Amniotic stem cell (primary cell): ENCODE data around the gene NF1.
"Not testable (repeated sequence)": the region's sequence is repeated elsewhere in the genome, so short reads cannot be mapped to it uniquely, and the experiment has no call there.

ENCODE experiments used
- DNase-seq: peaks from one replicate; lab custom pipeline; 2025; lab: John Stamatoyannopoulos, UW

NF1 gene, protein sequence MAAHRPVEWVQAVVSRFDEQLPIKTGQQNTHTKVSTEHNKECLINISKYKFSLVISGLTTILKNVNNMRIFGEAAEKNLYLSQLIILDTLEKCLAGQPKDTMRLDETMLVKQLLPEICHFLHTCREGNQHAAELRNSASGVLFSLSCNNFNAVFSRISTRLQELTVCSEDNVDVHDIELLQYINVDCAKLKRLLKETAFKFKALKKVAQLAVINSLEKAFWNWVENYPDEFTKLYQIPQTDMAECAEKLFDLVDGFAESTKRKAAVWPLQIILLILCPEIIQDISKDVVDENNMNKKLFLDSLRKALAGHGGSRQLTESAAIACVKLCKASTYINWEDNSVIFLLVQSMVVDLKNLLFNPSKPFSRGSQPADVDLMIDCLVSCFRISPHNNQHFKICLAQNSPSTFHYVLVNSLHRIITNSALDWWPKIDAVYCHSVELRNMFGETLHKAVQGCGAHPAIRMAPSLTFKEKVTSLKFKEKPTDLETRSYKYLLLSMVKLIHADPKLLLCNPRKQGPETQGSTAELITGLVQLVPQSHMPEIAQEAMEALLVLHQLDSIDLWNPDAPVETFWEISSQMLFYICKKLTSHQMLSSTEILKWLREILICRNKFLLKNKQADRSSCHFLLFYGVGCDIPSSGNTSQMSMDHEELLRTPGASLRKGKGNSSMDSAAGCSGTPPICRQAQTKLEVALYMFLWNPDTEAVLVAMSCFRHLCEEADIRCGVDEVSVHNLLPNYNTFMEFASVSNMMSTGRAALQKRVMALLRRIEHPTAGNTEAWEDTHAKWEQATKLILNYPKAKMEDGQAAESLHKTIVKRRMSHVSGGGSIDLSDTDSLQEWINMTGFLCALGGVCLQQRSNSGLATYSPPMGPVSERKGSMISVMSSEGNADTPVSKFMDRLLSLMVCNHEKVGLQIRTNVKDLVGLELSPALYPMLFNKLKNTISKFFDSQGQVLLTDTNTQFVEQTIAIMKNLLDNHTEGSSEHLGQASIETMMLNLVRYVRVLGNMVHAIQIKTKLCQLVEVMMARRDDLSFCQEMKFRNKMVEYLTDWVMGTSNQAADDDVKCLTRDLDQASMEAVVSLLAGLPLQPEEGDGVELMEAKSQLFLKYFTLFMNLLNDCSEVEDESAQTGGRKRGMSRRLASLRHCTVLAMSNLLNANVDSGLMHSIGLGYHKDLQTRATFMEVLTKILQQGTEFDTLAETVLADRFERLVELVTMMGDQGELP (N-terminal part only)

DNA sequence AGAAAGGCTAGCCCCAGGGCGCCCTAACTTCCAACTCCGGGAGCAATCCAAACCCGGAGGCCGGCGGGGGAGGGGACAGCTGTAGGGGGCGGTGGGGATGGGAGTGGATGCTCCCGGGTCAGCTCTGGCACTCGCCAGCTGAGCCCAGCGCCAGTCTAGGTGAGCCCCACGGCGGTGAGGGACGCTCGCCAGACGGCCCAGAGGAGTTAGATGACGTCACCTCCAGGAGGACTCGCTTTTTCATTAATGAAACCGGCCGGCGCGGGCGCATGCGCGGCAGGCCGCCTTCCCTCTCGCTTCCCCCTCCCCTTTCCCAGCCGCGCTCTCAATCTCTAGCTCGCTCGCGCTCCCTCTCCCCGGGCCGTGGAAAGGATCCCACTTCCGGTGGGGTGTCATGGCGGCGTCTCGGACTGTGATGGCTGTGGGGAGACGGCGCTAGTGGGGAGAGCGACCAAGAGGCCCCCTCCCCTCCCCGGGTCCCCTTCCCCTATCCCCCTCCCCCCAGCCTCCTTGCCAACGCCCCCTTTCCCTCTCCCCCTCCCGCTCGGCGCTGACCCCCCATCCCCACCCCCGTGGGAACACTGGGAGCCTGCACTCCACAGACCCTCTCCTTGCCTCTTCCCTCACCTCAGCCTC, at the start of gene NF1:
NF1 (plus strand) TSS at position 378 of the 636 bp plus-strand sequence. CDS start 333 bp downstream, outside the sequence.
- peak; percentile 93 for DNase-seq

DNA sequence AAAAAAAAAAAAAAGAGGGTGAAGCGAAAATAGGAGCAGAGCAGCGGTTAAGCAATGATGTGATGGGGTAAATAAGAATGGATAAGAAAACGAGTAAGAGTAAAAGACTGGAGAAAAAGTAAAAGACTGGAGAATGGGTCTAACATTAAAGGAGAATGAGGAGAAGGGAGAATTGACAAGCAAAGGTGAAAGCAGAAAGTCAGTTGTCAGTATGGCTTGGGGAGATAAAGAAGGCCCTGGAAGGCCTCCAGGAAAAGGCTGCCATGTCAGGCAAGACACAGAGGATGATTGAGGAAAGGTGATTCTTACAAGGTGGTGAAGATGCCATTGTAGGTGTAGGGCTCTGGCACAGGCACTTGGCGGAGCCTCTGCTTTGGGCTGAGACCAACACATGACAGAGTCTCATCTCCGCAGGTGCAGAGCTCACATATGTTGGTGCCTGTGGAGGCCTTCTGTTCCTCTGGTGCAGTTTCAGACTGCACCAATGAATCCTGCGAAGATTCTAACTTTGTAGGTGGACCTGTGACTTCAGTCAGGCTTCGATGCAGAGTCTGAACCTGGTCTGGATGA, 47.8 kb upstream of the NF1 start:
- not testable (repeated sequence) for DNase-seq

- DNase-seq = no peak
These were observed 46.6 kb upstream of the NF1 start for GRCh38 chr17:31048142-31048541.

DNA sequence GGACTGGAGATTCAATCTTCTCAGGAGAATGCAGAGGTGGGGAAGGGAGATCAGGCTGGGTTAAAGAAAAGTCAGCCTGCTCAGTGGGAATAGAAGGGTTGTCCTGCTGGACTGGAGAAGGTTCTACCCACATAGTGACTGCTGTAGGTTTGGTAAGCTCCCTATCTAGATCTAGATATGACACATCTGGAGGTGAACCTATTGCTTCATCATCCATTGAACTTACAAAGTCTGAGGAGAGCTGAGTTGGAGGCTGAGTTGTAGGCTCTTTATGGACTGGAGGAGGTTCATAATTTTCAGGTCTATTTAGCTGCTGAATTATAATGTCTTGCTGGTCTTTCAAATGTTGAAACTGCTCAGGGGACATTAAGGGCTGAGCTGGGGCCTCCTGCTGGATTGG, 46.0 kb upstream of the NF1 start:
- DNase-seq = no peak

GRCh38 chr17:31050948-31051347, 43.8 kb upstream of the NF1 start:
- no peak for DNase-seq

GRCh38 chr17:31051506-31051905, 43.3 kb upstream of the NF1 start:
- no peak for DNase-seq

DNA sequence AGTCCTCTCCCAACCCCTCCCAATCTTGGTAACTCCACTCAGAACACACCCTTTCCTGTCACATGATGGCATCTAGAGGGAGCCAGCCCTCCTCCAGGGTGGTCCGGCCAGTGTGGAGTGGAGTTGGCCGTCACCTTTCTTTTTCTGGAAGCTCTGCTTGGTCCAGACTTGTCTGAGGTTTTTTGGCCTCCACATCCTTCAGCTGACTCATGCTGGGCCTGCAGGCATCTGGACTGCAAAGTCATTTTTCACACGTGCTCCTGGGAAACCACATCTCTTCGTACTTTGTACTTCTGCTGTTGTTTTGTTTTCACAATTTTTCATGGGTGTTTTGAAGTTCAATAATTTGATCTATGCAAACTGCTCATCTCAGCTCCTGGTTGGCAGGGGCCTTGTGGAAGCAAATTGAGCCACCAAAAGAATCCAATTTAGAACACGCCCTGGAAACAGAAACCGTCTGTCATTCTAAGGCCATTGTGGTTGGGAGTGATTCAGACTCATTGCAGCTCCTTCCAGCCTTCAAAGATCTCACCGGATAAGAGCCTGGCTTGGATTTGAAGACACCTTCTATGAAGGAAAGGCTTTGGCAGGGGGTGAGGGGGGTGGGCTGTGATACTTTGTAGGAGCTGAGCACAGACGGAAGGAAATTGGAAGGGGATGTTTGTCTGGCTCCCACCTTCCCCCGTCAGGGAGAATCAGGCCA, 42.4 kb upstream of the NF1 start:
- DNase-seq = peak; percentile 91

DNA sequence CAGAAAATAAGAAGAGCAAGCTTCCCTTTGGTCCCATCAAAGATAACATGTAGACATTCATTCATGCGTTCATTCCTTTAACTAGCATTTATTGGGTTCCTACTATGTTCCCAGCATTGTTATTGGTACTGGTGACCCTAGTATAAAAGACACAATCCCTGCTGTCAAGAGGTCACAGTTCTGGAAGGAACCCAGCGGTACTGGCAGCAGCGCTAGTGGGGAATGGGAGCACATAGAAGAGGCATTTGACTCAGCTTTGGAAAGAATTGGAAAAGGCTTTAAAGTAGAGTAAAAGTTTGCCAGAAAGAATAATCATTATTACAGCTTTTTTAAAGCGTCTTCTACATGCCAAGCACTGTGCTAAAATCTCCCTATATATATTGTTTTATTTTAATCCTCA, 41.7 kb upstream of the NF1 start:
- no peak for DNase-seq

- no peak for DNase-seq
These were observed 40.0 kb upstream of the NF1 start for GRCh38 chr17:31054761-31055160.

DNA sequence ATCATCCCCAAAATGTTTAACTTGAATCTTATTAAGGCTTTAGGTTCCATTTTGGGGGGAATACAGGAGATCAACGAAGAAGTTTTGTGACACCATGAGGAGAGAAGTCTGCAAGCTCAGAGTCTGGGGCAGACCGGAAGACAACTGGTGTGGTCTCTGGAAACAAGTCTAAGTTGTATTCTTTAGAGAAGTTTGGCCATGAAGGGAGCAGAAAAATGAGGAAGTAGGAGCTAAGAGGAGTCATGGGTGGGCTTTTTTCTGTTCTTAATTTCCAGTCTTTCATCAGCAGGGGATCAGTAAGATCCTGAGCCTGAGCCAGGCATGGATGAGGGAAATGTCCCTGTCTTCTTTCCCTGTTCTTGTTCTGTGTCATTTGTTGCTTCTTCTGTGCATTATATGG, 35.8 kb upstream of the NF1 start:
- DNase-seq = no peak

- no peak for DNase-seq
These were observed 33.8 kb upstream of the NF1 start for GRCh38 chr17:31060791-31061550.

- no peak for DNase-seq
These were observed 33.1 kb upstream of the NF1 start for GRCh38 chr17:31061678-31062077.

DNA sequence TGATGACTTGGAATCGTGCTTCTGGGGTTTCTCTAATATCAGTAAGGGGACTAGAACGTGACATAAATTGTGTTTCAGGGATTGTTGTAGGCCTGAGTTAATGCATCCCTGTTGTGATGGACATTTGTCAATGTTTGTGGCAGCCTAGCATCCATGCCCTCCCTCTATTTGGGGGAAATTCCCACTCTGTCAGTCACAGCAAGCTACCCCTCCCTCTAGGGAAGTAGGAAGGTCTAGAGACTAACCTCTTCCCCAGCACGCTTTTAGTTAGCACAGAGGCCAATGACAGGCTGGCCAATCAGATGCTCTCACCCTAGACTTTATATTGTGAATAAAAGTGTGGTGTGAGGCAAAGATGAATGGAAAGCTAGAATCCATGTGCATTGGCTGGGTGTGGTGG, 32.4 kb upstream of the NF1 start:
- DNase-seq = no peak

DNA sequence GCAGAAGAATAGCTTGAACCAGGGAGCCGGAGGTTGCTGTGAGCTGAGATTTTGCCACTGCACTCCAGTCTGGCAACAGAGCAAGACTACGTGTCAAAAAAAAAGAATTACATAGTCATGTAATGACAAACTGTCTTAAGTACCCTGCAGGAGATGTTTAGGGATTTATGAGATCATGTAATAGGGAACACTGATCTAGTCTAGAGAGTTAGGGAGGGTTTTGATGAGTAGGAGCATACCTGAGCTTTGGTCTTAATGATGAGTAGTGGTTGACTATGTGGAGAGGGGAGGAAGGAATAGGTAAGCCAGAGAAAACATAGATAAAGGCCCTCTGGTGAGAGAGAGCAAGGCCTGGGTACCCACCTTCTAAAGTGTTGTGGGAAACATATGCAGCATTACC, 30.1 kb upstream of the NF1 start:
- no peak for DNase-seq

DNA sequence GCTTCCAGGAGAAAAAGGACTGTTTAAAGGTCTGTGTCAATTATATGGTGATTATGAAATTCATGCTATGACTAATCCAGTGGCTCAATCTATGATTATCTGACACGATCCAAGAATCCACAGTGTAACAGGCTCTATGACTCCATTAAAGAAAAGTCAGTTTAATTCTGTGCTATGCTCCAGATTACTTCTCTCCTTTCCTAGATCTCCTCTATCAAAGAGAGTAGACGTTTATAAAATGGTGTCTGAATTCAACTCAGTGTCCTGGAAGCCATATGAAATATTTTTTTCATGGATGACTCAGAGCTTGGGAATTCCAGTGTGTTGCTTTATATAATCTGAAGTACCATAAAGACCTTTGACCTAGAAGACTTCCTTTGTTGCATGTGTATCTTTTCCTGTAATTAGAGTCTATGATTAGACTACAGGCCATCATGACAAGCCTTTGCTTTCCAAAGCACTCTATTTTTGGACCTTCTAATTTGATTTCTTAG, 27.0 kb upstream of the NF1 start:
- no peak for DNase-seq

GRCh38 chr17:31068291-31068690, 26.5 kb upstream of the NF1 start:
- DNase-seq = no peak

DNA sequence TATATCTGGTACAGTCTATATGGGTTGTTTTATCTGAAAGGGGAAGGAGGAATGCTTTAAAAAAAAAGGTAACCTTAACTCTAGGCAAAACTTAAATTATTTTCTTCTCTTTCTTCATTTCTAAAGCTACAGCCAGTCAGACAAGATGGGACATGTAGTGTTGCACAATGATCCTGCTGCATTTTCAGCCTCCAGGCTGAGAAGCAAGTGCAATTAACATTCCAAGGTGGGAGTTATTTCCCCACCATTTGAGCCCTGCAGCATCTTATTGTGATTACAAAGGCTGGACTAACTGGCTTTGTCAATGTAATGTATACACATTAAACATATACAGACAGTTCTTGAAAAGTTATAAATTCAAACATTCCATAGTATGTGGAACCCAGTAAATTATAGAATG, 22.6 kb upstream of the NF1 start:
- DNase-seq = no peak

DNA sequence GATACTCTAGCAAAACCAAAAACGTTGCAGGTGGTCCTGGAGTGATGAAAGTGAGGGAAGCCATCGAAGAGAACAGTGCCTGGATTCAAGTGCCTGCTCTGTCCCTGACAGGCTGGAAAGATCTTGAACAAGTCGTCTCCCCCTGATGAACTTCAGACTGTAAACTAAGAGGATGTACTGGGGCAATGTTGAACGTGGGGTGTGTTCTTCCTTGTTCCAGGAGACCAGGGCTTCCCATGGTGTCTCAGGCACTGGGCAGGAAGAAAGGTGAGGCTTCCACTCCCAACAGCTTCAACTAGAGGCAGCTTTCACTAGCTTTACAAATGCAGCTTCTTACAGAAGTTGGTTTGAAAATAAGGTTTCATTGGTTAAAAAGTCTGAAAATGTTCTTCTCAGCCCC, 21.4 kb upstream of the NF1 start:
- no peak for DNase-seq

- DNase-seq = no peak
These were observed 19.8 kb upstream of the NF1 start for GRCh38 chr17:31074772-31075555.
